Tibial artery (tissue), 4 donors: Measurements from ENCODE around the gene GCHFR.

Experiments used
- DNase-seq, 2 donors: peaks; one replicate each; pipeline ENCODE4 v3.0.0-alpha.2; 2019
- H3K27ac ChIP-seq, 2 donors: fragments of 200-600 bp; sonication (generic) in 1 of 2; 1 replicate in 1 of 2; 2 replicates in 1 of 2; pipeline ENCODE4 v1.5.1; 2018 to 2019; ENCODE audit warnings: mild to moderate bottlenecking in 1 of 2
- H3K27me3 ChIP-seq, 2 donors: fragments of 200-600 bp; sonication (generic) in 1 of 2; one replicate each; pipeline versions ENCODE4 v1.5.1 to v1.6.0; 2016 to 2019
- H3K36me3 ChIP-seq, 3 donors: fragments of 200-600 bp; sonication (generic) in 2 of 3; one replicate each; pipeline ENCODE4 v1.5.1; 2016 to 2019; ENCODE audit warnings: mild to moderate bottlenecking in 2 of 3
- H3K4me1 ChIP-seq, 4 donors: fragments of 200-600 bp; sonication (generic) in 2 of 4; 1 replicate in 3 of 4; 2 replicates in 1 of 4; pipeline ENCODE4 v1.5.1; 2016 to 2019
- H3K4me3 ChIP-seq, 2 donors: fragments of 200-600 bp; sonication (generic) in 1 of 2; 1 replicate in 1 of 2; 2 replicates in 1 of 2; pipeline ENCODE4 v1.5.1; 2018 to 2019; ENCODE audit warnings: mild to moderate bottlenecking in 2 of 2
- H3K9me3 ChIP-seq, 3 donors: fragments of 200-600 bp; sonication (generic) in 1 of 3; one replicate each; pipeline ENCODE4 v1.5.1; 2016 to 2019
- CTCF ChIP-seq, 2 experiments: fragments of 200-600 bp in 1 of 2; fragments of 450-650 bp in 1 of 2; IDR thresholded peaks; one replicate each; pipeline ENCODE4 v1.5.1; 2017 to 2019; ENCODE audit warnings: antibody characterized with exemption in 2 of 2, mild to moderate bottlenecking in 1 of 2, moderate library complexity in 1 of 2
- intact Hi-C: fragments of 100-400 bp; cut with DNase I; formaldehyde crosslinking; loops from one replicate; pipeline ENCODE4 v1.15.0; 2023; ENCODE audit warnings: low total_unique reads

GCHFR gene

GRCh38 chr15:40763801-40764628 lies at the start of gene GCHFR:
Gene GCHFR (plus strand): TSS chr15:40764068. CDS start chr15:40764181, 113 bp downstream.
- peak within 1 kb of the TSS; percentile 62 to 69 for H3K4me3 ChIP-seq
- DNase-seq = peak; percentile 82 to 91
- peak within 1 kb of the TSS; percentile 87 to 89 for H3K27ac ChIP-seq
- H3K9me3 ChIP-seq = no peaks in the 10 kb centered on the region
- H3K36me3 ChIP-seq = peaks cover 0 to 21% (median 5%) of the 10 kb centered on the region in 3 donors
- intact Hi-C loops = no loop called here
- H3K27me3 ChIP-seq = no peaks in the 10 kb centered on the region
- peak; percentile 47 to 66 for TF ChIP-seq CTCF (IDR thresholded peaks at IDR 0.05)
- H3K4me1 ChIP-seq = peaks cover 0 to 53% (median 27%) of the 10 kb centered on the region in 4 donors

GRCh38 chr15:40714144-40714543 lies 49.7 kb upstream of the GCHFR start:
- Histone ChIP-seq H3K27ac (no peak overlapping the region), H3K4me1 (no peaks in the 10 kb centered on the region), H3K27me3 (no peaks in the 10 kb centered on the region), H3K4me3 (no peak overlapping the region), H3K9me3 (no peaks in the 10 kb centered on the region), H3K36me3 (no peaks in the 10 kb centered on the region)
- DNase-seq = no peak
- intact Hi-C loops = no loop called here
- TF ChIP-seq CTCF (IDR thresholded peaks at IDR 0.05) = no peak

- intact Hi-C loops = no loop called here
- Histone ChIP-seq H3K4me1 (no peaks in the 10 kb centered on the region), H3K4me3 (no peak overlapping the region), H3K36me3 (no peaks in the 10 kb centered on the region), H3K27ac (no peak overlapping the region), H3K9me3 (no peaks in the 10 kb centered on the region), H3K27me3 (no peaks in the 10 kb centered on the region)
- no peak for TF ChIP-seq CTCF (IDR thresholded peaks at IDR 0.05)
- no peak for DNase-seq
Measured at GRCh38 chr15:40716165-40716564, 47.7 kb upstream of the GCHFR start.

GRCh38 chr15:40721701-40722100 lies 42.2 kb upstream of the GCHFR start:
- Histone ChIP-seq H3K4me1 (no peaks in the 10 kb centered on the region), H3K4me3 (no peak overlapping the region), H3K27ac (no peak overlapping the region), H3K9me3 (no peaks in the 10 kb centered on the region), H3K27me3 (no peaks in the 10 kb centered on the region), H3K36me3 (no peaks in the 10 kb centered on the region)
- TF ChIP-seq CTCF (IDR thresholded peaks at IDR 0.05) = no peak
- DNase-seq = no peak
- intact Hi-C loops = no loop called here

- intact Hi-C loops = no loop called here
- H3K27me3 ChIP-seq = no peaks in the 10 kb centered on the region
- H3K27ac ChIP-seq = no peak overlapping the region
- H3K4me3 ChIP-seq = no peak overlapping the region
- H3K36me3 ChIP-seq = no peaks in the 10 kb centered on the region
- DNase-seq = no peak
- TF ChIP-seq CTCF (IDR thresholded peaks at IDR 0.05) = no peak
- H3K4me1 ChIP-seq = no peaks in the 10 kb centered on the region
- H3K9me3 ChIP-seq = no peaks in the 10 kb centered on the region
Measured at GRCh38 chr15:40722354-40722753, 41.5 kb upstream of the GCHFR start.
